ENCODE data around the gene IGFBP4.
"Not testable (repeated sequence)": the region's sequence is repeated elsewhere in the genome, so short reads cannot be mapped to it uniquely, and the experiment has no call there.

The IGFBP4 gene

GRCh38 chr17:40443196-40443987, at the start of gene IGFBP4:
IGFBP4 (plus strand) TSS chr17:40443450; CDS start chr17:40443736, 286 bp downstream.
- peak; percentile 94 for DNase-seq (ENCODE audit: low spot score)

DNA sequence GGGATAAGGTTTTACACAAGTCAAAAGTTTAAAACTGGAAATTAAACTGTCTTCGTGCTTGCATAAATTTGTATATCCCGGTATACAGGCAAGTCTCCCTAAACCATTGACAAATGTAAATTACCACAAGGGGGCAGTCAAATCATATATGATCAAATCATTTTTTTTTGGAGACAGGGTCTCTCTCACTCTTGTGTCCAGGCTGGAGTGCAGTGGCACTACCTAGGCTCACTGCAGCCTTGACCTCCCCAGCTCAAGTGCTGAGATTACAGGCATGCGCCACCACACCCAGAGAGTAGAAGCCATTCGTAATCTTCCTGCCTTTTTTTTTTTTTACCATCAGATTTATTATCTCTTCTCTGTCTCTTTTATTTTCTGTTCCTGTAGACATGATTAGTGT, 44.1 kb upstream of the IGFBP4 start:
- peak; percentile 56 for DNase-seq (ENCODE audit: low spot score)

- no peak for DNase-seq (ENCODE audit: low spot score)
These were observed 40.6 kb upstream of the IGFBP4 start for GRCh38 chr17:40402668-40403067.

DNA sequence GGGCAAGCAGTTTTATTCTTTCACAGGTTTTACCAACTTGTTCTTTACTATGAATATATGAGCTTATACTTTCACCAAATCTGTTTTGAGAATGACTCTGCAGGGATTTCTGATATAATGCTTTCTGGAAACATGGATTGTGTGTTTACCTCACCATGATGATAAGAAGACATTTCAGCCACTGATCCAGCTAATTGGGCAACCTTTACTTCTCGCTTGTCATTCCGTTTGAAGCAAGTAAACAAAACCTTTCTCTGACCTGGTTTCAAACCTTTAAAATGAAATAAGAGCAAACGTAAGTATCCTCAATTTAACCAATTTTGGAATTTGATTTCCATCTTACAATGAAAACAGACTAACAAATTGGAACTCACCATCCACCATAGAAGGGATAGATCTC, 39.2 kb upstream of the IGFBP4 start:
- DNase-seq (ENCODE audit: low spot score) = no peak

GRCh38 chr17:40407460-40407859, 35.8 kb upstream of the IGFBP4 start:
- no peak for DNase-seq (ENCODE audit: low spot score)

DNA sequence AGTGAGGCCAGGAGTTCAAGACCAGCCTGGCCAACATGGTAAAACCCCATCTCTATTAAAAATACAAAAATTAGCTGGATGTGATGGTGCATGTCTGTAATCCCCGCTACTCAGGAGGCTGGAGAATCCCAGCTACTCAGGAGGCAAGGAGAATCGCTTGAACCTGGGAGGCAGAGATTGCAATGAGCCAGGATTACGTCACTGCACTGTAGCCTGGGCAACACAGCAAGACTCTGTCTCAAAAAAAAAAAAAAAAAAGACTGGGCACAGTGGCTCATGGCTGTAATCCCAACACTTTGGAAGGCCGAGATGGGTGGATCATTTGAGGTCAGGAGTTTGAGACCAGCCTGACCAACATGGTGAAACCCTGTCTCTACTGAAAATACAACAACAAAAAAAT, 33.7 kb upstream of the IGFBP4 start:
- DNase-seq (ENCODE audit: low spot score) = not testable (repeated sequence)

- DNase-seq (ENCODE audit: low spot score) = no peak
These were observed 33.2 kb upstream of the IGFBP4 start for GRCh38 chr17:40410082-40410481.

GRCh38 chr17:40411821-40412220, 31.4 kb upstream of the IGFBP4 start:
- DNase-seq (ENCODE audit: low spot score) = no peak

- DNase-seq (ENCODE audit: low spot score) = no peak
These were observed 30.4 kb upstream of the IGFBP4 start for GRCh38 chr17:40412880-40413279.

DNA sequence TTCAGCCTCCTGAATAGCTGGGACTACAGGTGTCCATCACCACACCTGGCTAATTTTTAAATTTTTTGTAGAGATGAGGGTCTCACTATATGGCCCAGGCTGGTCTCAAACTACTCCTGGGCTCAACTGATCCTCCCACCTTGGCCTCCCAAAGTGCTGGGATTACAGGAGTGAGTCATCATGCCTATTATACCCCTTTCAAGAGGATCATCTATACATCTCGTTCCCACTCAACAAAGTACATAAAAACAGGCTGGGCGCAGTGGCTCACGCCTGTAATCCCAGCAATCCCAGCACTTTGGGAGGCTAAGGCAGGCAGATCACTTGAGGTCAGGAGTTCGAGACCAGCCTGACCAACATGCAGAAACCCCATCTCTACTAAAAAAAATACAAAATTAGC, 28.9 kb upstream of the IGFBP4 start:
- DNase-seq (ENCODE audit: low spot score) = not testable (repeated sequence)

DNA sequence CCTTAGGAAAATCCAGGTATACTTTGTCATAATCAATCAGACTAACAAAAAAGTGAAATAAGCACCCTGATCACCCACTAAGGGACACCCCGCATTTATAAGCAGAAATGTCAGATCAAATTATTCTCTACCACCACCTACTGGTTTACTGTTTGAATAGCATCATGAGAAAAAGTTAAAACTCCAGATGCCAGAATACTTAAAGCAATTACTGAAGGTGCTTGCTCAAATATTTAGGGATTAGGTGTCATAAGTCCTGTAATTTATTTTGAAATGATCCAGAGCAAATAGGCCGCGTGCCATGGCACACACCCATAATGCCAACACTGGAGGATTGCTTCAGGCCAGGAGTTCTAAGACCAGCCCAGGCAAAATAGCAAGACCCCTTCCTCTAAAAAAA, 27.9 kb upstream of the IGFBP4 start:
- DNase-seq (ENCODE audit: low spot score) = peak; percentile 62

GRCh38 chr17:40416671-40417070, 26.6 kb upstream of the IGFBP4 start:
- DNase-seq (ENCODE audit: low spot score) = no peak

DNA sequence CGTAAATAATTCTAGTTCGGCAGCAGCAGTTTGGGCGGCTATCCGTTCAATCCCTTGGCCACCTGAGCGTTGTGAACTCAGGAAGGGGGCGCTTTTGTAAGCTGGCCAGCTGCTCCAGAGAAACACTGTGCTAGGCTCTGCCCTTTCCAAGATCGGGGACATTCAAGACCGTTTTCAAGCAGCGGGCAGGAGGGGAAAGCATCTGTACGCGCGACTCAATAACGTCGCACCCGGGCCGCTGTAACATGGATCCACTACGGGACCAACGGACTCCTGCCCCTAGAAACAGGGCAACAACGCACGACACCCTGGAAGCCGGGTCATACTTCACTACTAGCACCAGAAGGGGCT, 26.0 kb upstream of the IGFBP4 start:
- peak; percentile 57 for DNase-seq (ENCODE audit: low spot score)

GRCh38 chr17:40417609-40418427, 25.4 kb upstream of the IGFBP4 start, which contains the start of gene TOP2A:
TOP2A (minus strand) TSS chr17:40417896; CDS start chr17:40417791, 105 bp downstream.
- DNase-seq (ENCODE audit: low spot score) = peak; percentile 99

- DNase-seq (ENCODE audit: low spot score) = no peak
These were observed 24.9 kb upstream of the IGFBP4 start for GRCh38 chr17:40418428-40418706.

GRCh38 chr17:40419559-40420331, 23.5 kb upstream of the IGFBP4 start:
- DNase-seq (ENCODE audit: low spot score) = no peak

GRCh38 chr17:40422990-40423633, 20.1 kb upstream of the IGFBP4 start:
- DNase-seq (ENCODE audit: low spot score) = peak; percentile 64

GRCh38 chr17:40425741-40426140, 17.5 kb upstream of the IGFBP4 start:
- DNase-seq (ENCODE audit: low spot score) = peak; percentile 31

- DNase-seq (ENCODE audit: low spot score) = no peak
These were observed 16.2 kb upstream of the IGFBP4 start for GRCh38 chr17:40427002-40427491.

GRCh38 chr17:40430272-40431230, 12.7 kb upstream of the IGFBP4 start:
- no peak for DNase-seq (ENCODE audit: low spot score)

DNA sequence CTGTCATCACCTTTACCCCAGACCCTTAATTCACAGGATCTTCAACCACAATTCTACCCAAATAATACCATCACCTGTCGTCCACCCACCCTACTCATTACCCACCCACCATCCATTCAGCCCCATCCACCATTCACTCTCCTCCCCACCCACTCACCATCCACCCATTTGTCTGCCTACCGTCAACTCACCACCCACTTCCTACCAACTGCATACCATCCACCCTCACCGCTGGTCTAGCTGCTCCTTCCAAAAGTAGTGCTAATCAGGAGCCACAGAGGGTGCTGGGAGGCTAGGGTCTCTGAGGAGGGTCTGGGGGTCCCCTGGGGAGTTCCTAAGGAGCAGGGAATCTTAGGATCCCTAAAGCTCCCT, 12.0 kb upstream of the IGFBP4 start:
- no peak for DNase-seq (ENCODE audit: low spot score)
